Hepatocyte (in vitro differentiated cells): ENCODE measurements around the gene EFHD2.

Experiments used
- CTCF ChIP-seq: fragments of 200-600 bp; sonication (generic); IDR thresholded peaks from 2 replicates; pipeline ENCODE4 v1.5.1; 2016; ENCODE audit warnings: antibody characterized with exemption, mild to moderate bottlenecking; ENCODE audit not compliant: poor library complexity
- EZH2phosphoT487 ChIP-seq: fragments of 200-600 bp; sonication (generic); IDR thresholded peaks from one replicate; pipeline ENCODE4 v1.6.1; 2018; ENCODE audit warnings: antibody characterized with exemption, mild to moderate bottlenecking, low read depth, moderate library complexity; ENCODE audit not compliant: unreplicated experiment, severe bottlenecking

GRCh38 chr1:15411593-15412137 lies 2.0 kb downstream of the EFHD2 start:
- TF ChIP-seq CTCF (no peak), EZH2phosphoT487 (no peak)
